ENCODE data around the gene IGBP1. TPM values are rescaled to one million over a fixed set of nuclear protein-coding genes. Genes with fewer than 3 reads are reported as not detected.
"Not testable (repeated sequence)": the region's sequence is repeated elsewhere in the genome, so short reads cannot be mapped to it uniquely, and the experiment has no call there.

The IGBP1 gene
- total RNA-seq, 3 donors from 2014 or later (not counting 1 experiment from before 2014, with no cell fraction given), result 39.4 to 40.7 (median 40.1) TPM

- WGBS (ENCODE audit: insufficient coverage), result 13% methylated on average over 9 of the region's 12 CpGs
- no peaks in the 10 kb centered on the region for H3K36me3 Mint-ChIP-seq
- TF ChIP-seq CTCF (IDR thresholded peaks at IDR 0.05), result peak; percentile 54
- peak; percentile 66 to 86 (median 83) for ATAC-seq
- no peak overlapping the region for H3K27ac ChIP-seq (ENCODE audit: low read length)
- no peaks in the 10 kb centered on the region for H3K36me3 ChIP-seq (ENCODE audit: control insufficient read depth, insufficient read depth, low read length)
- H3K4me1 ChIP-seq (ENCODE audit: control insufficient read depth, insufficient read depth, low read length), result no peaks in the 10 kb centered on the region
- DNase-seq, result peak; percentile 21 to 80
- no peak overlapping the region for H3K27ac Mint-ChIP-seq
- H3K27me3 Mint-ChIP-seq (ENCODE audit: low read depth in 2 of 2), result peaks cover 10 to 28% of the 10 kb centered on the region in 2 donors
- H3K4me3 ChIP-seq (ENCODE audit: low read length), result no peak overlapping the region
- H3K9me3 ChIP-seq (ENCODE audit: control insufficient read depth, insufficient read depth, low read length), result no peaks in the 10 kb centered on the region
- H3K4me1 Mint-ChIP-seq, result peaks cover 0 to 5% of the 10 kb centered on the region in 2 donors
- no peaks in the 10 kb centered on the region for H3K9me3 Mint-ChIP-seq
- intact Hi-C loops (cut with micrococcal nuclease), result loop anchor here (2.0 kb wide), 1 partner anchor 238 kb away; no protein-coding TSS in a partner anchor
- H3K27me3 ChIP-seq (ENCODE audit: control insufficient read depth, insufficient read depth, low read length), result no peaks in the 10 kb centered on the region
- H3K4me3 Mint-ChIP-seq, result no peak overlapping the region
Measured at GRCh38 chrX:70196961-70197720, 63.9 kb downstream of the IGBP1 start.

GRCh38 chrX:70201732-70202131, 68.5 kb downstream of the IGBP1 start:
- H3K36me3 Mint-ChIP-seq, result no peaks in the 10 kb centered on the region
- DNase-seq (no peak), ATAC-seq (no peak)
- no peaks in the 10 kb centered on the region for H3K4me1 ChIP-seq (ENCODE audit: control insufficient read depth, insufficient read depth, low read length)
- no peak for TF ChIP-seq CTCF (IDR thresholded peaks at IDR 0.05)
- no peak overlapping the region for H3K4me3 Mint-ChIP-seq
- no peaks in the 10 kb centered on the region for H3K9me3 ChIP-seq (ENCODE audit: control insufficient read depth, insufficient read depth, low read length)
- no peak overlapping the region for H3K27ac Mint-ChIP-seq
- H3K4me3 ChIP-seq (ENCODE audit: low read length), result no peak overlapping the region
- 70% methylated on average over 5 of the region's 5 CpGs for WGBS (ENCODE audit: insufficient coverage)
- H3K4me1 Mint-ChIP-seq, result peaks cover 0 to 5% of the 10 kb centered on the region in 2 donors
- no peaks in the 10 kb centered on the region for H3K36me3 ChIP-seq (ENCODE audit: control insufficient read depth, insufficient read depth, low read length)
- intact Hi-C loops (cut with micrococcal nuclease), result no loop called here
- no peaks in the 10 kb centered on the region for H3K27me3 ChIP-seq (ENCODE audit: control insufficient read depth, insufficient read depth, low read length)
- peaks cover 5 to 7% of the 10 kb centered on the region in 2 donors for H3K27me3 Mint-ChIP-seq (ENCODE audit: low read depth in 2 of 2)
- no peak overlapping the region for H3K27ac ChIP-seq (ENCODE audit: low read length)
- no peaks in the 10 kb centered on the region for H3K9me3 Mint-ChIP-seq

GRCh38 chrX:70208479-70208878, 75.2 kb downstream of the IGBP1 start:
- no peaks in the 10 kb centered on the region for H3K4me1 ChIP-seq (ENCODE audit: control insufficient read depth, insufficient read depth, low read length)
- no peak for ATAC-seq
- no peaks in the 10 kb centered on the region for H3K9me3 Mint-ChIP-seq
- TF ChIP-seq CTCF (IDR thresholded peaks at IDR 0.05), result no peak
- no peaks in the 10 kb centered on the region for H3K36me3 Mint-ChIP-seq
- H3K4me3 Mint-ChIP-seq, result no peak overlapping the region
- no peak for DNase-seq
- H3K27me3 ChIP-seq (ENCODE audit: control insufficient read depth, insufficient read depth, low read length), result no peaks in the 10 kb centered on the region
- peaks cover 0 to 3% of the 10 kb centered on the region in 2 donors for H3K27me3 Mint-ChIP-seq (ENCODE audit: low read depth in 2 of 2)
- intact Hi-C loops (cut with micrococcal nuclease), result no loop called here
- H3K27ac ChIP-seq (ENCODE audit: low read length), result no peak overlapping the region
- no peaks in the 10 kb centered on the region for H3K4me1 Mint-ChIP-seq
- H3K36me3 ChIP-seq (ENCODE audit: control insufficient read depth, insufficient read depth, low read length), result no peaks in the 10 kb centered on the region
- no peaks in the 10 kb centered on the region for H3K9me3 ChIP-seq (ENCODE audit: control insufficient read depth, insufficient read depth, low read length)
- no peak overlapping the region for H3K27ac Mint-ChIP-seq
- no peak overlapping the region for H3K4me3 ChIP-seq (ENCODE audit: low read length)

- H3K36me3 ChIP-seq (ENCODE audit: control insufficient read depth, insufficient read depth, low read length); DNase-seq; H3K4me3 ChIP-seq (ENCODE audit: low read length); H3K27me3 Mint-ChIP-seq (ENCODE audit: low read depth in 2 of 2); H3K4me3 Mint-ChIP-seq; intact Hi-C loops (cut with micrococcal nuclease); H3K9me3 ChIP-seq (ENCODE audit: control insufficient read depth, insufficient read depth, low read length); H3K27ac Mint-ChIP-seq; H3K4me1 ChIP-seq (ENCODE audit: control insufficient read depth, insufficient read depth, low read length); H3K27ac ChIP-seq (ENCODE audit: low read length); H3K9me3 Mint-ChIP-seq; H3K4me1 Mint-ChIP-seq; H3K36me3 Mint-ChIP-seq; H3K27me3 ChIP-seq (ENCODE audit: control insufficient read depth, insufficient read depth, low read length); ATAC-seq: not testable (repeated sequence)
- WGBS (ENCODE audit: insufficient coverage), result 50% methylated on average over 2 of the region's 6 CpGs
Measured at GRCh38 chrX:70209570-70209969, 76.3 kb downstream of the IGBP1 start.

Other genes starting within 250 kb of the IGBP1 start
- gene AWAT2, start 83.5 kb upstream of the IGBP1 start, total RNA-seq, result not detected
- not detected for gene OTUD6A, start 71.0 kb upstream of the IGBP1 start, total RNA-seq
- gene DGAT2L6, start 44.0 kb downstream of the IGBP1 start, total RNA-seq, result not detected
- not detected for gene AWAT1, start 101.2 kb downstream of the IGBP1 start, total RNA-seq
- gene P2RY4, start 126.8 kb downstream of the IGBP1 start, total RNA-seq, result under 1 TPM; 0.53 to 0.64 (median 0.61) TPM
- not detected for gene ARR3, start 134.9 kb downstream of the IGBP1 start, total RNA-seq
- gene RAB41, start 148.7 kb downstream of the IGBP1 start, total RNA-seq, result not detected
- gene PDZD11, start 156.5 kb downstream of the IGBP1 start, total RNA-seq, result 10 to 100 TPM; 16.7 to 22.3 (median 17.0) TPM
- gene KIF4A, start 156.7 kb downstream of the IGBP1 start, total RNA-seq, result 1 to 10 TPM in 1 of 3 donors, under 1 TPM in 2; 0.53 to 1.3 (median 0.79) TPM